C1 segment of cervical spinal cord (tissue), 14 donors: ENCODE measurements around the gene MLF2.
"Not testable (repeated sequence)": the region's sequence is repeated elsewhere in the genome, so short reads cannot be mapped to it uniquely, and the experiment has no call there.

Experiments used
- DNase-seq, 14 donors: peaks; one replicate each; lab custom pipeline; 2025; lab: John Stamatoyannopoulos, UW

MLF2 gene

GRCh38 chr12:6765634-6766581 lies 13.0 kb upstream of the MLF2 start, which contains the start of gene PTMS:
PTMS (plus strand) TSS chr12:6766363; CDS start chr12:6766706, 343 bp downstream.
- DNase-seq = peak in 9 of 14 donors; percentile 21 to 93 (median 47)

- peak in 1 of 14 donors; percentile 59 for DNase-seq
Observed at GRCh38 chr12:6765048-6765633, 12.2 kb upstream of the MLF2 start.

GRCh38 chr12:6764011-6764828 lies 11.3 kb upstream of the MLF2 start:
- DNase-seq = peak; percentile 29 to 100 (median 85)

- DNase-seq = peak in 1 of 14 donors; percentile 53
Observed at GRCh38 chr12:6763380-6763779, 10.4 kb upstream of the MLF2 start.

GRCh38 chr12:6759741-6760140 lies 6.8 kb upstream of the MLF2 start:
- DNase-seq = no peak

GRCh38 chr12:6758506-6759095 lies 5.7 kb upstream of the MLF2 start:
- DNase-seq = no peak

- no peak for DNase-seq
Observed at GRCh38 chr12:6757028-6757690, 4.2 kb upstream of the MLF2 start.

- DNase-seq = no peak
Observed at GRCh38 chr12:6754411-6754810, 1.5 kb upstream of the MLF2 start.

GRCh38 chr12:6753772-6754356 lies 923 bp upstream of the MLF2 start:
- DNase-seq = no peak

GRCh38 chr12:6752167-6752920 lies 597 bp downstream of the MLF2 start:
- DNase-seq = peak in 2 of 14 donors; percentile 59 to 73

GRCh38 chr12:6751767-6752166 lies 1.2 kb downstream of the MLF2 start:
- DNase-seq = no peak

GRCh38 chr12:6750506-6750905 lies 2.4 kb downstream of the MLF2 start:
- no peak for DNase-seq

GRCh38 chr12:6748761-6749160 lies 4.2 kb downstream of the MLF2 start:
- DNase-seq = no peak

GRCh38 chr12:6747216-6747615 lies 5.7 kb downstream of the MLF2 start:
- no peak for DNase-seq

GRCh38 chr12:6745741-6746525 lies 7.0 kb downstream of the MLF2 start:
- DNase-seq = no peak

GRCh38 chr12:6743300-6743699 lies 9.6 kb downstream of the MLF2 start:
- not testable (repeated sequence) for DNase-seq

- no peak for DNase-seq
Observed at GRCh38 chr12:6742834-6743233, 10.1 kb downstream of the MLF2 start.

- not testable (repeated sequence) for DNase-seq
Observed at GRCh38 chr12:6742080-6742479, 10.9 kb downstream of the MLF2 start.

GRCh38 chr12:6736754-6737153 lies 16.2 kb downstream of the MLF2 start:
- DNase-seq = no peak
